DOHH2 (cell line): ENCODE measurements around the gene ACSS2.
A peak's percentile ranks its signal among the peaks of the same experiment; 100 is the strongest.
"Not testable (repeated sequence)": the region's sequence is repeated elsewhere in the genome, so short reads cannot be mapped to it uniquely, and the experiment has no call there.

ENCODE experiments used
- H3F3A ChIP-seq: fragments of 200-600 bp; sonication (generic), shearing (Covaris generic); 2 replicates; pipeline ENCODE4 v1.6.0; 2016; ENCODE audit warnings: antibody characterized with exemption, mild to moderate bottlenecking; ENCODE audit not compliant: control insufficient read depth, insufficient read depth
- H3K27ac ChIP-seq: fragments of 200-600 bp; sonication (generic); 2 replicates; pipeline ENCODE4 v1.5.1; 2014; ENCODE audit warnings: low read depth, mild to moderate bottlenecking, low read length, moderate library complexity
- H3K27me3 ChIP-seq: fragments of 200-600 bp; sonication (generic); 2 replicates; pipeline ENCODE4 v1.6.1; 2014; ENCODE audit warnings: mild to moderate bottlenecking, low read length, mixed read lengths; ENCODE audit not compliant: control insufficient read depth
- H3K36me3 ChIP-seq: fragments of 200-600 bp; sonication (generic); 2 replicates; pipeline ENCODE4 v1.6.1; 2014; ENCODE audit warnings: mild to moderate bottlenecking, low read length, moderate library complexity, mixed read lengths; ENCODE audit not compliant: control insufficient read depth
- H3K4me1 ChIP-seq: fragments of 200-600 bp; sonication (generic); 2 replicates; pipeline ENCODE4 v1.6.1; 2014; ENCODE audit warnings: mild to moderate bottlenecking, low read length, mixed read lengths; ENCODE audit not compliant: control insufficient read depth
- H3K4me2 ChIP-seq: fragments of 200-600 bp; sonication (generic); 2 replicates; pipeline ENCODE4 v1.6.0; 2014; ENCODE audit warnings: mild to moderate bottlenecking, low read length, moderate library complexity
- H3K4me3 ChIP-seq: fragments of 200-600 bp; sonication (generic); 2 replicates; pipeline ENCODE4 v1.5.1; 2014; ENCODE audit warnings: mild to moderate bottlenecking, low read length, mixed read lengths
- H3K79me2 ChIP-seq: fragments of 200-600 bp; sonication (generic); 2 replicates; pipeline ENCODE4 v1.6.1; 2014; ENCODE audit warnings: mild to moderate bottlenecking, low read length, mixed read lengths; ENCODE audit not compliant: control insufficient read depth
- H3K9me2 ChIP-seq: fragments of 200-600 bp; sonication (generic); replicated peaks from 2 replicates; pipeline ENCODE4 v1.6.1; 2014; ENCODE audit warnings: mild to moderate bottlenecking, low read length, mixed read lengths; ENCODE audit not compliant: control insufficient read depth
- H3K9me3 ChIP-seq: fragments of 200-600 bp; sonication (generic); 2 replicates; pipeline ENCODE4 v1.6.1; 2014; ENCODE audit warnings: antibody characterized with exemption, low read length, mixed read lengths; ENCODE audit not compliant: control insufficient read depth, insufficient read depth
- H4K20me1 ChIP-seq: fragments of 200-600 bp; sonication (generic); 2 replicates; pipeline ENCODE4 v1.6.0; 2014; ENCODE audit warnings: low read depth, mild to moderate bottlenecking, antibody characterized with exemption, low read length, moderate library complexity; ENCODE audit not compliant: control insufficient read depth, insufficient read depth
- EZH2phosphoT487 ChIP-seq: fragments of 200-600 bp; sonication (generic); IDR thresholded peaks from 2 replicates; pipeline ENCODE4 v1.6.1; 2017; ENCODE audit warnings: borderline replicate concordance, mild to moderate bottlenecking, antibody characterized with exemption, low read length, moderate library complexity, mixed read lengths
- TF ChIP-seq, protein P1 (sequence below): fragments of 200-600 bp; sonication (generic); IDR thresholded peaks from one replicate; pipeline ENCODE4 v1.5.1; 2014; ENCODE audit warnings: antibody characterized with exemption, mild to moderate bottlenecking, low read depth, low read length; ENCODE audit not compliant: poor library complexity, severe bottlenecking

Gene ACSS2

DNA sequence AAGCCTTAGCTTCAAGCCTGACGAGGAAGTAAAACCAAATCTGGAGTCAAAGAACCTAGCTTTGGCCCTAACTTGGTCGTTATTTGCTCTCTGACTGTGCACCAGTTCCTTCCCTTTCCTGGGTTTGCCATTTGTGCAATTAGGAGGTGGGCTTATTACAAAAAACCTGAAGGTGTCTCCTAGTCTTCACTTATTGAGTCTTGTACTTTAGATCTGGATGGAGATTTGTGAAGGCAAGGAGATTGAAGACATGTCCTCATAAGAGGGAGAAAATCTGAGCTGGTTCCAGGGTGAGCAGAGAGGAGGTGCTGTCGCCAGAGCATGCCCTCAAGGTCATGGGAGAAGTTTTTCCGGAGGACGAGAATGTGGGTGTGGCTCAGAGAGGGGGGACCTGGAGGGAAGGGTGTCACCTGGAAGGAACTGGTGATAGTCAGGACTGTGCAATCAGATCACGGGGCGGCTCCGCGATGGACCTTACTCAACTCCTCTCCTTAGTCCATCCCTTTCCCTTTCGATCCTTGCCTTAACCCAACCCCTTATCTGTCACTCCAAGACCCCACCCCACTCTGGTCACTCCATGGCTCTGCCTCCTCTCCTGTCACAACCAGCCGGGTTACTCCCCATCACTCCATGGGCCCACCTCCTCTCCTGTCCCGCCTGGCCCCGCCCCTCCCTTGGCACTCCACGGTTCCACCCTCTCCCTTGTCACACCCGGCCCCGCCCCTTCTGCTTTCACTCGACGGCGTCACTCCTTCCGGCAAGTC is 588 bp upstream of the ACSS2 start:
- TF ChIP-seq EZH2phosphoT487 = no peak
- TF ChIP-seq, protein P1, sequence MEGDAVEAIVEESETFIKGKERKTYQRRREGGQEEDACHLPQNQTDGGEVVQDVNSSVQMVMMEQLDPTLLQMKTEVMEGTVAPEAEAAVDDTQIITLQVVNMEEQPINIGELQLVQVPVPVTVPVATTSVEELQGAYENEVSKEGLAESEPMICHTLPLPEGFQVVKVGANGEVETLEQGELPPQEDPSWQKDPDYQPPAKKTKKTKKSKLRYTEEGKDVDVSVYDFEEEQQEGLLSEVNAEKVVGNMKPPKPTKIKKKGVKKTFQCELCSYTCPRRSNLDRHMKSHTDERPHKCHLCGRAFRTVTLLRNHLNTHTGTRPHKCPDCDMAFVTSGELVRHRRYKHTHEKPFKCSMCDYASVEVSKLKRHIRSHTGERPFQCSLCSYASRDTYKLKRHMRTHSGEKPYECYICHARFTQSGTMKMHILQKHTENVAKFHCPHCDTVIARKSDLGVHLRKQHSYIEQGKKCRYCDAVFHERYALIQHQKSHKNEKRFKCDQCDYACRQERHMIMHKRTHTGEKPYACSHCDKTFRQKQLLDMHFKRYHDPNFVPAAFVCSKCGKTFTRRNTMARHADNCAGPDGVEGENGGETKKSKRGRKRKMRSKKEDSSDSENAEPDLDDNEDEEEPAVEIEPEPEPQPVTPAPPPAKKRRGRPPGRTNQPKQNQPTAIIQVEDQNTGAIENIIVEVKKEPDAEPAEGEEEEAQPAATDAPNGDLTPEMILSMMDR = peak; percentile 31
- Histone ChIP-seq H3K4me1 (peaks cover 33% of the 10 kb centered on the region), H3K27me3 (peaks cover 41% of the 10 kb centered on the region), H4K20me1 (no peaks in the 10 kb centered on the region), H3K79me2 (no peaks in the 10 kb centered on the region), H3K9me3 (no peaks in the 10 kb centered on the region), H3K4me3 (peak overlapping the region; percentile 76), H3K36me3 (no peaks in the 10 kb centered on the region), H3K27ac (no peak overlapping the region), H3K9me2 (no peaks in the 10 kb centered on the region), H3F3A (no peaks in the 10 kb centered on the region), H3K4me2 (peak overlapping the region; percentile 89)

DNA sequence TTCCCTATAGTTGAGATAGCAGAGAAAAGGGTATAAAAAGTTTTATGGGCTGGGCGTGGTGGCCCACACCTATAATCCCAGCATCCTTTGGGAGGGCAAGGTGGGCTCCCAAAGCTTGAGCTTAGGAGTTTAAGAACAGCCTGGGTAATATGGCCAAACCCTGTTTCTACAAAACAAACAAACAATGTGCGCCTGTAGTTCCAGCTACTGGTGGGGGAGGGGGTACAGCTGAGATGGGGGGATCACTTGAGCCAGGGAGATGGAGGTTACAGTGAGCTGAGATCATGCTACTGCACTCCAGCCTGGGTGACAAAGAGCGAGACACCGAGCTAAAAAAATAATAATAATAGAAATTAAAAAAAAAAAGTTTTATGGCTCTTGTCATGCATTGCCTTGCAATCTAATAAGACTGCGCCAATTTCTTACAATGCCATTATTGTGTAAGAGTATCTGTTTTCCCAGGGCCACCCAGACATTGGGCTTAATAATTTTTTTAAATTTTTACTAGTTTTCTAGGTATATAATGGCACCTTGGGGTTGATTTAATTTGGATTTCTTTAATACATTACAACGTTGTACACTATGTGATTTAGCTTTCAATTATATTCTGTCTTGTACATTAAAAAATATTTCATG is 3.9 kb downstream of the ACSS2 start:
- peaks cover 15% of the 10 kb centered on the region for H3K4me1 ChIP-seq
- no peaks in the 10 kb centered on the region for H3K9me3 ChIP-seq
- peaks cover 23% of the 10 kb centered on the region for H3K27me3 ChIP-seq
- no peaks in the 10 kb centered on the region for H3F3A ChIP-seq
- no peaks in the 10 kb centered on the region for H4K20me1 ChIP-seq
- TF ChIP-seq EZH2phosphoT487 = no peak
- TF ChIP-seq, protein P1 = no peak
- no peak overlapping the region for H3K4me2 ChIP-seq
- H3K4me3 ChIP-seq = no peak overlapping the region
- H3K79me2 ChIP-seq = no peaks in the 10 kb centered on the region
- H3K36me3 ChIP-seq = no peaks in the 10 kb centered on the region
- no peak overlapping the region for H3K27ac ChIP-seq
- H3K9me2 ChIP-seq = no peaks in the 10 kb centered on the region

DNA sequence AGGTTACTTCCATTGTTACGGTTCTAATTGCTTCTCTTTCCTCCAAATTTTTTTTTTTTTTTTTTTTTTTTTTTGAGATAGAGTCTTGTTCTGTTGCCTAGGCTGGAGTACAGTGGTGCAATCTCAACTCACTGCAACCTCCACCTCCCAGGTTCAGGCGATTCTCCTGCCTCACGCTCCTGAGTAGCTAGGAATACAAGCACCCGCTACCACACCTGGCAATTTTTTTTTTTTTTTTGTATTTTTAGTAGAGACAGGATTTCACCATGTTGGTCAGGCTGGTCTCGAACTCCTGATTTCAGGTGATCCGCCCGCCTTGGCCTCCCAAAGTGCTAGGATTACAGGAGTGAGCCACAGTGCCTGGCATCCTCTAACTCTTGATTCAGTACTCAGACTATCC is 4.6 kb downstream of the ACSS2 start:
- not testable (repeated sequence) for H3F3A ChIP-seq, H3K27ac ChIP-seq, H3K36me3 ChIP-seq, H3K4me2 ChIP-seq, H3K4me1 ChIP-seq, H4K20me1 ChIP-seq, H3K4me3 ChIP-seq, H3K79me2 ChIP-seq, H3K9me3 ChIP-seq, H3K9me2 ChIP-seq
- peaks cover 18% of the 10 kb centered on the region for H3K27me3 ChIP-seq

DNA sequence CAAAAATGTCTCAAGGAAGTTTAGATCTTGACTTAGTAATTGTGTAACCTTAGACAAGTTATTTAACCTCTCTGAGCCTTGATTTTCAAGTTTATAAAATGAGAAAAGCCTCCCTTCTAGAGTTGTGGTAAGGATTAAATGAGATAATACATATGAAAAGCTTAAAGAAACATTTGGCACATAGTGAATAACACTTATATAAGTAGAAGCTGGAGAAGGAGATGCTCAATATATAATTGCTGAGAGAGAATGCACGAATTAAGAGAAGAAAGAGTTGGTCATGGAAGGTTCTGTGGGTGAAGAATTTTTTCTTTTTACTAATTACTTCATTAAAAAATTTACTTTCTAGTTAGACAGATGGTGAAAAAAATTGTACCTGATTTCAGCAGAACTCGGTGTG is 5.3 kb downstream of the ACSS2 start:
- H3K27ac ChIP-seq = no peak overlapping the region
- H3F3A ChIP-seq = no peaks in the 10 kb centered on the region
- peaks cover 5% of the 10 kb centered on the region for H3K4me1 ChIP-seq
- no peak overlapping the region for H3K4me3 ChIP-seq
- H3K9me3 ChIP-seq = no peaks in the 10 kb centered on the region
- TF ChIP-seq, protein P1 = no peak
- TF ChIP-seq EZH2phosphoT487 = no peak
- no peaks in the 10 kb centered on the region for H3K36me3 ChIP-seq
- no peaks in the 10 kb centered on the region for H3K79me2 ChIP-seq
- H4K20me1 ChIP-seq = no peaks in the 10 kb centered on the region
- H3K4me2 ChIP-seq = no peak overlapping the region
- peaks cover 13% of the 10 kb centered on the region for H3K27me3 ChIP-seq
- H3K9me2 ChIP-seq = no peaks in the 10 kb centered on the region
